ENCODE measurements around the gene FBXL4.
A peak's percentile ranks its signal among the peaks of the same experiment; 100 is the strongest.
"Not testable (repeated sequence)": the region's sequence is repeated elsewhere in the genome, so short reads cannot be mapped to it uniquely, and the experiment has no call there.

Gene FBXL4

DNA sequence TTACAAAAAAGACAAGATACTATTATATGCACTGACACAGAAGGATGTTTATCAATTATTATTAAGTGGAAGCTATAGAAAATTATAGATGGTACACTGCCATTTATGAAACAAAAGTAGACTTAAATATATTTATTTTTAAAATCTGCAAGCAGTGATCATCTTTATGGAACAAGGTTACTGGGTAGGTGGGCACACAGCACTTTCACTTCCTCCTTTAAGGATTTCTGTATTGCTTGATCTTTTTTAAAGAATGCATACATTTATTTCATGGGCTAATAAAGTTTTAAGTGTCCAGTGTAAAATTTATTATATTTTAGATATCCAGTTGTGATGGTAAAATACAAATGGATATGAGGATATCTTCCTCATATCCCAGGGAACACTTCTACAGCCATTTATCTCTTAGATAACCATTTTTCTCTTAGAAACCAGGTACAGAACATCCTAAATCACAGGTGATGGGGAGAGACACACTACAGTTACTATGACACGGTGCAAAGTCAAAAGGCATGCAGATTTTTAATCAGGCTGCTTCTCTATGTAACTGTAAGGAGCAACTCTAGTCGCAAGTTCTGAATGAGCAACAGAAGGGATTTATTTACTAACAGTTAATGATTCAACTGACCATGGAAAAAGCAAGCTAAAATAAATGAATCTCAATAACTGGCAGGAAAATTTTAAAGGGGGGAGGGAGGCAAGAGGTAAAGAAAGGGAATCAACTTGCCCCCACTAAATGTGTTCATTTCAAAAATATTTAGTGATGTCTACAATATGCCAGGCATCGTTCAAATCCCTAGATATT, 2.2 kb downstream of the FBXL4 start:
- no peak for DNase-seq

DNA sequence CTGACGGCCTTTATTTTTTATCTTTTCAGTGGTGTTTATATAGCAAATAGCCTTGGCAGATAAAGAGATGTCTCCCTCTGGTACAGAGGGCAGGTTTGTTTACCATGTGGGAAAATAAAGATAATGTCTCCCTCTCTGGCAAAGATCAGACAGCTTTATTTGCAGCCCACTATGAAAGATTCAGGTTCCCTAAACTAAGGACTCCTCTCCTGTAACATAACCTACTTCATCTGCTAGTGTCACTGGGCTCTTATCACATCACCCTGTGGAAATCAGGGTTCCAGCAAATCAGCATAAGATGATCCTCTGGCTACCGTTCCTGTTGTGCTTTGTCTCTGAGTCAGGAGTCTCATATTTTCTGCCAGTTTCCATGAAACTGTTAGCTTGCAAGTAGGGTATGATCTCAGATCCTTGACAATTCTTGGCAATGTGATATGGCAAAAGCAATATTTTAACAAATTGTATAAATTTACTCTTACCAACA, 3.1 kb downstream of the FBXL4 start:
- no peak for DNase-seq

DNA sequence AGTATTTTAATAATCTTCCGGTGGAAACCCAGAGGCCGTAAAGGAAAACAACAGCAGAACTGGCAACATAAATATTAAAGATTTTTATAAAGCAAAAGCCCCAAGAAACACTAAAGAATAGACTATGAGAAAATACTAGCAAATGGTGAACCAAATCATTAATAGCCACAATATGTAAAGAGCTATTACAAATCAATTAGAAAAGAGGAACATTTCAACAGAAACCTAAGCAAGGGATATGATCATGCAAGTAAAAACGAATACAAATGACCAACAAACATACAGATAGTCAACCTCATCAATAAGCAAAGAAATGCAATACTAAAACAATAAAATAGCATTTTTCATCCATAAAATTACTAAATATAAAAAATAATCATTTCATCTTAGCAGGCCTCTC, 3.6 kb downstream of the FBXL4 start:
- no peak for DNase-seq

DNA sequence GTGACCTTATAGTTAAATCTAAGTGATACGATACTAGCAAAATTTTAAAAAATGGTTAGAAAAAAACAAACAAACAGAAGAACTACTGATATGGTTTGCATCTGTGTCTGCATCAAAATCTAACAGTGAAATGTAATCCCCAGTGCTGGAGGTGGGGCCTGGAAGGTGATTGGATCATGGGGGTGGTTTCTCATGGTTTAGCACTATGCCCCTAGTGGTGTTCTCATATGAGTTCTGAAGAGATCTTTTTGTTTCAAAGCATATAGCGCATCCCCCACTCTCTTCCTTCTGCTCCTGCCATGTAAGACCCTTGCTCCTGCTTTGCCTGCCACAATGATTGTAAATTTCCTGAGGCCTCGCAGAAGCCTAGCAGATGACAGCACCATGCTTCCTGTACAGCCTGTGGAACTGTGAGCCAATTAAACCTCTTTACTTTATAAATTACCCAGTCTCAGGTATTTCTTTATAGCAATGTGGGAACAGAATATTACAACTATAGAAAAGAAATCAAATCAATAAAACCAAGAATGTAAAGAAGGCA, 5.4 kb downstream of the FBXL4 start:
- DNase-seq, result no peak

DNA sequence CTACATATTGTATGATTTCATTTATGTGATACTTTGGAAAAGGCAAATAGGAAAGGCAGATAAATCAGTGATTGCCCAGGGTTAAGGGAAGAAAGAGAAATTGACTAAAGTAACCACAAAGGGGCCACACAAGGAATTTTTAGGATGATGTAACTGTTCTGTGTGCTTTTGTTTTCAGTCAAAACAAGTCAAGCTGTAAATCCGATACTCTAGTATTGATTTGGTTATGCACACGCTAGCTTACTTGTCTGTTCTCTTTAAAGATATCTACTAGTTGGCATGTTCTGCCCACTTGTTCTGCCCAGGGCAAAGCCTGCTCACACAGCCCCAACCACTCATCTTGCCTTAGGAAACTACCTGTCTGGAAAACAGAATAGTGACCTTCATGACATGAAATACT, 6.4 kb downstream of the FBXL4 start:
- no peak for DNase-seq

GRCh38 chr6:98937351-98937750, 10.4 kb downstream of the FBXL4 start:
- DNase-seq, result no peak

- DNase-seq, result no peak
These were observed 15.4 kb downstream of the FBXL4 start for GRCh38 chr6:98932381-98932780.

GRCh38 chr6:98931696-98932095, 16.1 kb downstream of the FBXL4 start:
- DNase-seq, result peak; percentile 14

DNA sequence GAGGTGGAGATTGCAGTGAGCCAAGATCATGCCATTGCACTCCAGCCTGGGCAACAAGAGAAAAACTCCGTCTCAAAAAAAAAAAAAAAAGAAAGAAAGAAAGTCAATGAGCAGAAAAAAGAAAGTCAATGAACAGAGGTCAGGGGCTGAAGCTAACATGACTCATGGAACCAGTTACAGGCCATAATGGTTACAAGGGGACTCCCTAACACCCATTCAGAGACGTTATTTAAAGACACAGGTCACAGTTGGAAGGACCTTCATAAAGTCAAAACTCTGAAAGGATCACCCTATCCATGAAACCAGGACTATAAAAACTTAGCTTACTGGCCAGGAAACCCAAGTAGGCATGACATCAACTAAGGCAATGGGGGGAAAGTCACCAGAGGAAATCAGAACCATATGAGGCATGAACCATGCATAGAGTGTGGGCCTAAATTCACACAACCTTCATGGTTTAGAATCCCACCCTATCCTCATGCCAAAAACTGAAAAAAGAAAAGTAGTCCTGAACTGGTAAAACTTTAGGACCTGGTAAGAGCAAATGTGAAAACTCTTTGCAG, 18.2 kb downstream of the FBXL4 start:
- no peak for DNase-seq

GRCh38 chr6:98928688-98929087, 19.1 kb downstream of the FBXL4 start:
- no peak for DNase-seq

DNA sequence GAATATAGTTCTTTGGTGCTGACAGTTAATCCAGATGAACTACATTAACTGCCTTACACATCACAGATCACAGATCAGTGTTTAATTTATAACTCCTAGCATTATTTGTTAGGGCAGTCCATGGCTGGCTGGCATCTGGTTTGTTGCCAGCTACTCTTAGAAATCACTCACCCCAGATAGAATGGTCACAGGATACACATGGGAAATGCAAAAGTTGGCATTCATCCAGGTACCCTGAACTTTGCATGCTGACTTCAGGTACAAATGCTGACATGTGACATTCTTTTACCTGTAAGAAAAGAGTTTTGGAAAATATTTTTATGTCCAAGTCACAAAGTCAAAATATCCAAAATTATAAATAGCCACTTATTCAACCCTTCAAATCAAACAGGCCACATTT, 20.2 kb downstream of the FBXL4 start:
- DNase-seq, result peak; percentile 88

DNA sequence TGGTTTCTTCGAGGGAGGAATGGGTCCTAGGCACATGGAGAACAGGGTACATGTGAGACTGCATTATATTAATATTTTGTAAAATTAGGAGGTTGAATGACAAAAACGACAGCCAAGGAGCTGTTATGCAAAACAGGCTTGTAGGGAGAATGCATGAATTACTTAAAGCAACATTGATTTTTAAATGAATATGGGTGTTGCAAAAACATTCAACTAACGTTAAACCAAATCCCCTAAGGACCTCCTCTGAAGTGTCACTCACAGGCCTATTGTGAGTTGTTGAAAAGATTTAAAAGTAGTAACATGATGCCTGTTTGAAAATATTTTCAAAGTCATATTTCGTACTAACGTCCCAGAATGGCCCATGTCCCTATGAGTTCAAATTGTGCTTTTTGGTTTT, 21.9 kb downstream of the FBXL4 start:
- no peak for DNase-seq

GRCh38 chr6:98924647-98925046, 23.1 kb downstream of the FBXL4 start:
- peak; percentile 19 for DNase-seq

DNA sequence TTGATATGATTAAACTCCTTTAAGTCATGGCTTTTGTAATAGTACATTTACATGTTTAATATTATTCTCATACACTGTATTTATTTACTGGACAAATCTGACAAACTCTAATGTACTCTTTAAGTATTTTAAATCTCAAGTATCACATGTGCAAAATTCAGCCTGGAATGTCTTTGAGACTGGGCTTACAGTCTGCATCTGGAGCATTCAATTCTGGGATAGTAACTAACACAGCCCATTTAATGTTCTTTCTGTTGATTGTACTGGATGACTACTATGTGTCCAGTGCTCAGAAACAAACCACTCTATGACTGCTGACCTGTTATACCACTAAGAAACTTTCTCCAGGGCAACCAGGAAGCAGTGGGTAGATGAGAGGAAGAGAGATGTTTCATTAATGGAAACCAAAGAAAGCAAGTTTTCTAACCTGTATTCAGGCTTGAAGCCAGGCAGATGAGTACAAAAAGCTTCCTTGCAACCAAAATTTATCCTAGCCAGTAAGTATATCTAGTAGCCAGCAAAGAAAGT, 26.8 kb downstream of the FBXL4 start:
- no peak for DNase-seq

GRCh38 chr6:98910946-98911345, 36.8 kb downstream of the FBXL4 start:
- not testable (repeated sequence) for DNase-seq

DNA sequence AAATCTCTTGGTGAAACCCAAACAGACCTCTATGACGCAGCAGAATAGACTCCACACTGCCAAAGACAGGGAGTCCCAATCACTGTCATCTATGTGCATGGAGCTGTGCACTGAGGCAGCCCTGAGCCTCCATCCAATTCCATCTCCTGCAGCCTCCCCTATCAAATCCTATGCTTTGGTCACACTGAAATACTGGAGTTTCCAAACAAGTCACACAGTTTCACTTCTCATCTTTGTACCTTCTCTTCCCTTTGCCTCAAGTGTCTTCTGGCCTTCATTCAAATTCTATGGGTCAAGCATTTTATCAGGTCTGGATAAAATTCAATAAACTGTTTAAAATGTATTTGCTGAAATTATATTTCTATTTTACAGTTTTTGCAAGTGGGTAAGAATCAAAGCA, 38.5 kb downstream of the FBXL4 start:
- DNase-seq, result no peak

DNA sequence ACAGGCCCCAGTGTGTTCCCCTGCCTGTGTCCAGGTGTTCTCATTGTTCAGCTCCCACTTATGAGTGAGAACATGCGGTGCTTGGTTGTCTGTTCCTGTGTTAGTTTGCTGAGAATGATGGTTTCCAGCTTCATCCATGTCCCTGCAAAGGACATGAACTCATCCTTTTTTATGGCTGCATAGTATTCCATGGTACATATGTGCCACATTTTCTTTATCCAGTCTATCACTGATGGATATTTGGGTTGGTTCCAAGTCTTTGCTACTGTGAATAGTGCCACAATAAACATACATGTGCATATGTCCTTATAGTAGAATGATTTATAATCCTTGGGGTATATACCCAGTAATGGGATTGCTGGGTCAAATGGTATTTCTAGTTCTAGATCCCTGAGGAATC, 41.4 kb downstream of the FBXL4 start:
- not testable (repeated sequence) for DNase-seq

DNA sequence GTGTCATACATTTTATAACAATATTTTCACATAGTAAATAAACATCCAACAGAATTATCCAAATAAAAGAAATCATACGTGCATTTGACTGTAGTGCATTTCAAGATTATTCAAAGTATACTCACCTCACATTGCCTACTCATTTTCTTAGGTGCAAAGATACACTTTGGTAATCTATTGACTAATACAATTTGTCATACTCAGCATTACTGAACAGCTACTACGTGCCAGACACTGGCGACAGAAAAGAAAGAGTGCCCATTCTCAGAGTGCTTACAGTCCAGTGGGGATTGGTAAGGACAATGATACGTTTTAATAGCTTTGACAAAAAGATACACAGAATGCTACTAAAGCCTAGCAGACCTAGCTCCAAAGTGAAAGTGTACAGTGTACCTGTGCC, 42.0 kb downstream of the FBXL4 start:
- DNase-seq, result no peak

DNA sequence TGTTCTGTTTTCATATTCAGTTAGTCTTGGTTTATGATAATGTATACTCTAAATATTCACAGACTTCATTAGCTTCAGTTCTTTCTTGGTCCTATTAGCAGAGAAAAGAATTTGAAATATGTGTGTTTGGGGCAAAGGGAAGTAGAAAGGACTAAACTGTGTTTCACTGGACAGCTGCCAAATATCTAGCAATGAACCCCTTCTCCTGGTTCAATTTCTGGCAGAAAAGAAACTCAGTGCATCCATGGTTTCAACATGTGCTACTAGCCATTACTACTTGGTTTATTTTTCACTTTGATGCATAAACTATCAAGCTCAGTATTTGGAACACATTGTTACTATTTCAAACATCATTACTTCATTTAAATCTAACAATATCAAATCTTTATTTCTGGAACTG, 43.6 kb downstream of the FBXL4 start:
- no peak for DNase-seq

DNA sequence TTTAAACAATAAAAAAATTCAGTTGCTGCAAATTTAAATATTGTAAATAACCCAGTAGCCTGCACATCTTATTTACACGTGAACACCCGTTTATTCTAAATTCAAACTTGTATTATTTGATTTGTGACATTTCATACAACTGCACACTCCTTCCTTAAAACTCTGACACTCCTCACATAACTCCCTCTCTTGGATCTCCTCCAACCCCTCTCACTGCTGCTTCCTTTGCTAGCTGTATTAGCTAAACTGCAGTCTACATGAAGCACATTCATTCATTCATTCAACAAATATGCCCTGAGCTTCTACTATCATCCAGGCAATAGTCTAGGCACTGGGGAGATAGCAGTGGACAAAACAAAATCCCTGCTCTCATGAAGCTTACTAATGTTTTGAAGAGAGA, 47.0 kb downstream of the FBXL4 start:
- no peak for DNase-seq

DNA sequence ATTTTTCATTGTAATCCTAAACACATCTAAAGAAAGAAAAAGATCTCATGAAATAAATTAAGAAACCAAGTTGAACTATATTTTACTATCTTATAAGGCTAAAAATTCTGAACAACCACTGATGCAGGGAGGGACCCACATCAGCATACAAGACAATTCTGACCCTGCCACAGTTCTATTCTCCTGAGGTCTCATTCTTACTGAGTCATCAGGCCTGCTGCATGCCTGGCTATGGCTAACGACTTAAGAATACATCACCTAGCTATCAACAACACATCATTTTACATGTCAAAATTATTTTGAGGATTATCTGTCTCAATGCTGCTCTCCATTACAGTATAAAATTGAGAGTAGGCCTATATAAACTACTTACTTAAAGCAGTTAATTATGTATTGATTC, 52.9 kb downstream of the FBXL4 start:
- no peak for DNase-seq

DNA sequence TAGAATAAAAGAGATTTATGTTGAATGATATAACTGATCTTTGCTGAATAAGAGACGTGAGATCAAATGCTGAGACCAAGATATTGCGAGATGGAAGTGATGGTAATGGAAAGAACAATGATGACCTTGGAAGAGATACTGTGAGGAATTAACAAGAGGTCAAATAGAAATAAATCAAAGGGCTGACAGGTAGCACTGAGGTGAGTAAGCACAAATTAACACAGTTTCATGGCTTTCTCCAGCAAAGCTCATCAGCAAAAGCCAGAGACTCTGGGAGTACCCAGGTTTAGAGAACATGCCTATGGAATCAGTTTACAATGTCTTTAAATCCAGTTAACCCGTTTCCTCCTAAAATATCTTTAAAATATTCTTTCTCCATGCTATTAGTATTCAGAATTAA, 60.1 kb downstream of the FBXL4 start:
- DNase-seq, result no peak

GRCh38 chr6:98885330-98885729, 62.4 kb downstream of the FBXL4 start:
- no peak for DNase-seq

DNA sequence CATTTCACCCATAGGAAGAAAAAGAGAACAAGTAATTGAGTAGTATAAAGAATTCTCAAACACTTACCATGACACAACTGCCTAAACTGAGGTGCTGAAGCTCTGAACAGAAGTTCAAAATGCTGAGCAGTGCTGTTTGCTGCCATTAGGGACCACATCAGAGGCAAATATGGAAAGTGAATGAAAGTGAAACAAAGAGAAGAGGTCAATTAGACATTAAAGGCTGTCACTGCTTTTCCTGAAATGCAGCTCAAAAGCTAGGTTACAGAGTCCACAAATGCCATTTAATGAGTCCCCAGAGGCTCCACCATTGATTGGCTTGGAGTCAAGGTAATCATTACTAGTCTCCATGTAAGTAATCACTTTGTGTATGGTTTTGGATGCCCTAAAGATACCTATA, 67.3 kb downstream of the FBXL4 start:
- DNase-seq, result no peak

Measured in NCI-H345 (cell line).